ENCODE results near the gene SBNO2.

DNA sequence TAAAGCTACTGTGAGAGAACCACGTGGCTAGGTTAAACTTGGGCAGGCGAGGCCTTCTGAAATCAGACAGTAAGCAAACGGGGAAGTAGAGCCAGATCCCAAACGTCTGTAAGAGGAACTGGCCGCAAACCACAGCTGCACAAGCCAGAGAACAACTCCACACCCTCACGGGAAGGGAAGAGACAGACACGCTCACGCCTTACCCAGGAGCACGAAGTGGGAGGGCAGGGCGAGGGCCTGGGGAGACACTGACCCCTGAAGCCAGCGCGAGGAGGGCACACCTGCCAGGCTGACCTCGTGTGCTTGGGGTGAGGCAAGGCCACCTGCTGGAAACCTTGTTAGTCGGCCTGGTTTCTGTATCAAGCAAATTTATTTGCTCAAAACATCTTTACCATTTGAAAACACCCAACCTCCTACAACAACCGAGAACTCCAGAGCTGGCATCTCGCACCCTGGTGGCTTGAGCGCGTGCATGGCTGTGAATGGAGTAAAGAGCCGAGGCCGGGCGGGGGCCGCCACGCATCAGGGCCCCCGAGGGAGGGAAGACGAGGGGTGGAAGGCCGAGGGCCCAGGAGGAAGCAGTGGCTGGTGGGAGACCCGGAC lies 86.2 kb downstream of the SBNO2 start:
- TF ChIP-seq EZH2 (optimal IDR thresholded peaks at IDR 0.05; ENCODE audit: low read depth, low read length) (no peak), EZH2phosphoT487 (IDR thresholded peaks at IDR 0.05; ENCODE audit: low read length) (no peak)
- TF ChIP-seq, protein P1, sequence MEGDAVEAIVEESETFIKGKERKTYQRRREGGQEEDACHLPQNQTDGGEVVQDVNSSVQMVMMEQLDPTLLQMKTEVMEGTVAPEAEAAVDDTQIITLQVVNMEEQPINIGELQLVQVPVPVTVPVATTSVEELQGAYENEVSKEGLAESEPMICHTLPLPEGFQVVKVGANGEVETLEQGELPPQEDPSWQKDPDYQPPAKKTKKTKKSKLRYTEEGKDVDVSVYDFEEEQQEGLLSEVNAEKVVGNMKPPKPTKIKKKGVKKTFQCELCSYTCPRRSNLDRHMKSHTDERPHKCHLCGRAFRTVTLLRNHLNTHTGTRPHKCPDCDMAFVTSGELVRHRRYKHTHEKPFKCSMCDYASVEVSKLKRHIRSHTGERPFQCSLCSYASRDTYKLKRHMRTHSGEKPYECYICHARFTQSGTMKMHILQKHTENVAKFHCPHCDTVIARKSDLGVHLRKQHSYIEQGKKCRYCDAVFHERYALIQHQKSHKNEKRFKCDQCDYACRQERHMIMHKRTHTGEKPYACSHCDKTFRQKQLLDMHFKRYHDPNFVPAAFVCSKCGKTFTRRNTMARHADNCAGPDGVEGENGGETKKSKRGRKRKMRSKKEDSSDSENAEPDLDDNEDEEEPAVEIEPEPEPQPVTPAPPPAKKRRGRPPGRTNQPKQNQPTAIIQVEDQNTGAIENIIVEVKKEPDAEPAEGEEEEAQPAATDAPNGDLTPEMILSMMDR (IDR thresholded peaks at IDR 0.05; ENCODE audit: low read length), result peak; percentile 41
